Spleen (tissue), 7 donors: ENCODE data around the gene FAM221B.

Experiments used
- POLR2A ChIP-seq, 3 donors: fragments of 450-650 bp; IDR thresholded peaks; one replicate each; pipeline ENCODE4 v1.5.1; 2017; ENCODE audit warnings: antibody characterized with exemption in 3 of 3, mild to moderate bottlenecking in 1 of 3
- TF ChIP-seq, protein P1 (sequence below), 11 experiments: fragments of 200-600 bp in 7 of 11; fragments of 450-650 bp in 4 of 11; sonication (generic) in 4 of 11; IDR thresholded peaks in 8 of 11; conservative IDR thresholded peaks in 3 of 11; 1 replicate in 7 of 11; 2 replicates in 4 of 11; pipeline versions ENCODE4 v1.4.0 to v1.8.0; 2016 to 2021; ENCODE audit warnings: antibody characterized with exemption in 11 of 11, inconsistent platforms in 4 of 11, mild to moderate bottlenecking in 1 of 11
- donor health status: DM: no; HTN: no; CAD: no; lungs with moderate emphysema.
- donor health status: DM: no; HTN: no; CAD: no.
- donor health status: DM: no; HTN: no; CAD: no.

DNA sequence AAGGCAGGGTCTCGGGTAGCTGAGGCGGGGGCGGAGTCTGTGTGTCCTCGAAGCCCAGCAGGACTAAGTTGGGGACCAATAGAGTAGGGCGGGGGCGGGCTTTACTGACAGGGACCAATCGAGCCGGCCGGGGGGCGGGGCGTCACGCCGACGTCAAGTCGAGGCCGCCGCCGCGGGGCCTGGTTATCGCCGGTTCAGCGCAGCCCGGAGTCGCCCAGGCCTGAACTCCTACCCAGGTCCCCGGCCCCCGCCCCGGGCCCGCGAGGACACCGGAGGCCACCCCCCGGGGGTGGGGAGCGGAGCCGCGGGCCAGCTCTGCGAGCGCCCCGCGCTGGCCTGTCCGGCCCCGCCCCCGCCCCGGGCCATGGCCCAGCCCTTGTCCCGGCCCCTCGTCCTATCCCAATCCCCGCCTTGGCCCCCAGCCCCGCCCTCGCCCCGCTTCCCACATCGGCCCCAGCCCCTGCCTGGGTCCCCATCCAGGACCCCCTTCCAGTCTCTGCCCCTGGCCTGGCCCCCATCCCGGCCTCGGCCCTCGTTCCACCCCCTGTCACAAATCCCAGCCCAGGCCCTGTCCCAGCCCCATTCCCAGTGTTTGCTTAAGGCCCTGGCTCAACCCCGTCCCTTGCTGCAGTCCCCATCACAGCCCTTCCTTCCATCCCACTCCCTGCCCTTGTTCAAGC lies 692 bp upstream of the FAM221B start, which contains the start of gene TMEM8B:
- TF ChIP-seq, protein P1, sequence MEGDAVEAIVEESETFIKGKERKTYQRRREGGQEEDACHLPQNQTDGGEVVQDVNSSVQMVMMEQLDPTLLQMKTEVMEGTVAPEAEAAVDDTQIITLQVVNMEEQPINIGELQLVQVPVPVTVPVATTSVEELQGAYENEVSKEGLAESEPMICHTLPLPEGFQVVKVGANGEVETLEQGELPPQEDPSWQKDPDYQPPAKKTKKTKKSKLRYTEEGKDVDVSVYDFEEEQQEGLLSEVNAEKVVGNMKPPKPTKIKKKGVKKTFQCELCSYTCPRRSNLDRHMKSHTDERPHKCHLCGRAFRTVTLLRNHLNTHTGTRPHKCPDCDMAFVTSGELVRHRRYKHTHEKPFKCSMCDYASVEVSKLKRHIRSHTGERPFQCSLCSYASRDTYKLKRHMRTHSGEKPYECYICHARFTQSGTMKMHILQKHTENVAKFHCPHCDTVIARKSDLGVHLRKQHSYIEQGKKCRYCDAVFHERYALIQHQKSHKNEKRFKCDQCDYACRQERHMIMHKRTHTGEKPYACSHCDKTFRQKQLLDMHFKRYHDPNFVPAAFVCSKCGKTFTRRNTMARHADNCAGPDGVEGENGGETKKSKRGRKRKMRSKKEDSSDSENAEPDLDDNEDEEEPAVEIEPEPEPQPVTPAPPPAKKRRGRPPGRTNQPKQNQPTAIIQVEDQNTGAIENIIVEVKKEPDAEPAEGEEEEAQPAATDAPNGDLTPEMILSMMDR (IDR thresholded peaks at IDR 0.05 in 8 of 11, conservative IDR thresholded peaks at IDR 0.05 in 3 of 11), result peak in 1 of 11 experiments; percentile 6
- no peak for TF ChIP-seq POLR2A (IDR thresholded peaks at IDR 0.05)
